ENCODE measurements around the gene CER1. TPM values are rescaled to one million over a fixed set of nuclear protein-coding genes. Genes with fewer than 3 reads are reported as not detected.
"Not testable (repeated sequence)": the region's sequence is repeated elsewhere in the genome, so short reads cannot be mapped to it uniquely, and the experiment has no call there.

Gene CER1
- total and polyA plus RNA-seq, 2 of the 8 experiments (the other 6 are each of a cell fraction or from before 2014, with no cell fraction given): 0.26 to 3.4 TPM

DNA sequence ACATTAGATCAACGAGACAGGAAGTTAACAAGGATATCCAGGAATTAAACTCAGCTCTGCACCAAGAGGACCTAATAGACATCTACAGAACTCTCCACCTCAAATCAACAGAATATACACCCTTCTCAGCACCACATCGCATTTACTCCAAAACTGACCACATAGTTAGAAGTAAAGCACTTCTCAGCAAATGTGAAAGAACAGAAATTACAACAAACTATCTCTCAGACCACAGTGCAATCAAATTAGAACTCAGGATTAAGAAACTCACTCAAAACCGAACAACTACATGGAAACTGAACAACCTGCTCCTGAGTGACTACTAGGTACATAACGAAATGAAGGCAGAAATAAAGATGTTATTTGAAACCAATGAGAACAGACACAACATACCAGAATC lies 39.9 kb downstream of the CER1 start:
- H2BK15ac ChIP-seq (ENCODE audit: low read length); H3K23me2 ChIP-seq (ENCODE audit: low read depth, low read length); H3K79me1 ChIP-seq (ENCODE audit: low read depth, low read length); H3K23ac ChIP-seq (ENCODE audit: insufficient read length); H3K56ac ChIP-seq (replicated peaks; ENCODE audit: insufficient read length, low read depth, low read length); H3K4me3 ChIP-seq (ENCODE audit: extremely low read depth in 1 of 4, insufficient read depth in 2 of 4, low read depth in 3 of 4, low read length in 4 of 4); H2AK5ac ChIP-seq (ENCODE audit: low read depth, low read length); FAIRE-seq; H3K27me3 ChIP-seq (replicated peaks in 1 of 4; ENCODE audit: control insufficient read depth in 3 of 4, extremely low read depth in 1 of 4, insufficient read depth in 3 of 4, low read length in 3 of 4); H2BK20ac ChIP-seq (ENCODE audit: low read length); H3K27ac ChIP-seq (ENCODE audit: low read depth, low read length); H3K4ac ChIP-seq (replicated peaks; ENCODE audit: insufficient read length, low read depth, low read length); H4K5ac ChIP-seq (ENCODE audit: insufficient read length, low read depth, low read length); H2AFZ ChIP-seq (ENCODE audit: low read length); CTCF ChIA-PET (ENCODE audit: partially characterized antibody); DNase-seq (ENCODE audit: low read depth in 1 of 2, low spot score in 2 of 2); H2BK120ac ChIP-seq (replicated peaks; ENCODE audit: low read depth, low read length); H3K9me3 ChIP-seq (ENCODE audit: insufficient read depth in 2 of 2, low read depth in 1 of 2, low read length in 1 of 2); H4K8ac ChIP-seq (ENCODE audit: extremely low read depth, insufficient read depth, low read length); POLR2A ChIA-PET (ENCODE audit: partially characterized antibody); H2BK5ac ChIP-seq (ENCODE audit: low read depth, low read length); H4K20me1 ChIP-seq (replicated peaks in 1 of 2; ENCODE audit: control insufficient read depth in 1 of 2, insufficient read depth in 2 of 2, low read length in 2 of 2); H3K18ac ChIP-seq (ENCODE audit: extremely low read depth, low read length); H3K4me2 ChIP-seq (ENCODE audit: insufficient read depth in 1 of 2, low read depth in 2 of 2, low read length in 2 of 2); H2BK12ac ChIP-seq (ENCODE audit: low read depth, low read length); H3K4me1 ChIP-seq (replicated peaks in 1 of 4; ENCODE audit: control insufficient read depth in 3 of 4, insufficient read depth in 4 of 4, low read length in 3 of 4); H3K9ac ChIP-seq (replicated peaks in 1 of 4; ENCODE audit: extremely low read depth in 1 of 4, low read depth in 3 of 4, low read length in 3 of 4); H3K14ac ChIP-seq (ENCODE audit: insufficient read length); H4K91ac ChIP-seq (replicated peaks; ENCODE audit: insufficient read length, low read length); H3K79me2 ChIP-seq (ENCODE audit: control insufficient read depth in 1 of 2, insufficient read depth in 2 of 2, low read length in 2 of 2); H3K36me3 ChIP-seq (ENCODE audit: control insufficient read depth in 2 of 4, insufficient read depth in 4 of 4, low read length in 3 of 4): not testable (repeated sequence)
- WGBS, 2 experiments (ENCODE audit: extremely low coverage in 1 of 2, insufficient coverage in 1 of 2, insufficient read length in 1 of 2, insufficient replicate concordance in 2 of 2, low coverage in 1 of 2, low lambda C conversion rate in 2 of 2, missing lambda C conversion rate in 1 of 2): 87% methylated on average over 4 of the region's 4 CpGs; no CpG with 5 or more reads in 1 of the 2 experiments
